ENCODE results near the gene FOXR1. TPM values are rescaled to one million over a fixed set of nuclear protein-coding genes. Genes with fewer than 3 reads are reported as not detected.

FOXR1 gene, protein sequence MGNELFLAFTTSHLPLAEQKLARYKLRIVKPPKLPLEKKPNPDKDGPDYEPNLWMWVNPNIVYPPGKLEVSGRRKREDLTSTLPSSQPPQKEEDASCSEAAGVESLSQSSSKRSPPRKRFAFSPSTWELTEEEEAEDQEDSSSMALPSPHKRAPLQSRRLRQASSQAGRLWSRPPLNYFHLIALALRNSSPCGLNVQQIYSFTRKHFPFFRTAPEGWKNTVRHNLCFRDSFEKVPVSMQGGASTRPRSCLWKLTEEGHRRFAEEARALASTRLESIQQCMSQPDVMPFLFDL
- total RNA-seq: not detected

DNA sequence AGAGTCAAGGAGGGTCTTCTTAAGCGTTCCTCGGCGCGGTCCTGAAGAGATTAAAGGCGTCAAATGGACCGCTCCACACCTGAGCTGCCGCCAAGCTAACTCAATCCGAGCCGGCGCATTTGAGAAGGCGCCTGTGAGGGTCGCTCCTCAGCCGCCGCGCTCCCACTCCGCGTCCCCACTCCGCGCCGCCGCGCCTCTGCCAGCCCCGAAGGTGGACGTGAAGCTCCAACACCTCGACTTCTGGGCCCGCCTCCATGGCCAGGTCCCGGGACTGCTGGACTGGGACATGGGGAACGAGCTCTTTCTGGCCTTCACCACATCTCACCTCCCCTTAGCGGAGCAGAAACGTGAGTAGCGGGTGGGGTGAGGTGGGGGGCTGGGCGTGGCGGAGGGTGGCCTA, at the start of gene FOXR1:
TSS of gene FOXR1 (plus strand) at position 116 of the 400 bp plus-strand sequence. CDS start at position 287, 171 bp downstream.
- no peaks in the 10 kb centered on the region for H3K4me1 ChIP-seq
- H3K36me3 ChIP-seq: no peaks in the 10 kb centered on the region
- no peak within 1 kb of the TSS for H3K9ac ChIP-seq (ENCODE audit: low read depth in 2 of 2, low read length in 2 of 2)
- intact Hi-C loops (cut with DNase I): no loop called here
- TF ChIP-seq, protein P1, sequence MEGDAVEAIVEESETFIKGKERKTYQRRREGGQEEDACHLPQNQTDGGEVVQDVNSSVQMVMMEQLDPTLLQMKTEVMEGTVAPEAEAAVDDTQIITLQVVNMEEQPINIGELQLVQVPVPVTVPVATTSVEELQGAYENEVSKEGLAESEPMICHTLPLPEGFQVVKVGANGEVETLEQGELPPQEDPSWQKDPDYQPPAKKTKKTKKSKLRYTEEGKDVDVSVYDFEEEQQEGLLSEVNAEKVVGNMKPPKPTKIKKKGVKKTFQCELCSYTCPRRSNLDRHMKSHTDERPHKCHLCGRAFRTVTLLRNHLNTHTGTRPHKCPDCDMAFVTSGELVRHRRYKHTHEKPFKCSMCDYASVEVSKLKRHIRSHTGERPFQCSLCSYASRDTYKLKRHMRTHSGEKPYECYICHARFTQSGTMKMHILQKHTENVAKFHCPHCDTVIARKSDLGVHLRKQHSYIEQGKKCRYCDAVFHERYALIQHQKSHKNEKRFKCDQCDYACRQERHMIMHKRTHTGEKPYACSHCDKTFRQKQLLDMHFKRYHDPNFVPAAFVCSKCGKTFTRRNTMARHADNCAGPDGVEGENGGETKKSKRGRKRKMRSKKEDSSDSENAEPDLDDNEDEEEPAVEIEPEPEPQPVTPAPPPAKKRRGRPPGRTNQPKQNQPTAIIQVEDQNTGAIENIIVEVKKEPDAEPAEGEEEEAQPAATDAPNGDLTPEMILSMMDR (IDR thresholded peaks at IDR 0.05): no peak
- no peaks in the 10 kb centered on the region for H3K9me3 ChIP-seq
- H3K4me3 ChIP-seq: no peak within 1 kb of the TSS
- no peak for DNase-seq
- H3K27ac ChIP-seq: no peak within 1 kb of the TSS
- no peaks in the 10 kb centered on the region for H3K27me3 ChIP-seq

- H3K9me3 ChIP-seq: no peaks in the 10 kb centered on the region
- intact Hi-C loops (cut with DNase I): no loop called here
- no peaks in the 10 kb centered on the region for H3K36me3 ChIP-seq
- H3K9ac ChIP-seq (ENCODE audit: low read depth in 2 of 2, low read length in 2 of 2): peak overlapping the region; percentile 95 to 97
- TF ChIP-seq, protein P1 (IDR thresholded peaks at IDR 0.05): no peak
- peak overlapping the region; percentile 88 for H3K4me3 ChIP-seq
- H3K27ac ChIP-seq: peak overlapping the region; percentile 100
- peak; percentile 87 for DNase-seq
- peaks cover 56% of the 10 kb centered on the region for H3K4me1 ChIP-seq
- H3K27me3 ChIP-seq: no peaks in the 10 kb centered on the region
Observed at GRCh38 chr11:118921929-118922744, 49.4 kb upstream of the FOXR1 start.

- no peak for DNase-seq
- TF ChIP-seq, protein P1 (IDR thresholded peaks at IDR 0.05): no peak
- Histone ChIP-seq H3K9me3 (no peaks in the 10 kb centered on the region), H3K4me1 (peaks cover 51% of the 10 kb centered on the region), H3K9ac (ENCODE audit: low read depth in 2 of 2, low read length in 2 of 2) (peak overlapping the region; percentile 95 to 97), H3K27me3 (no peaks in the 10 kb centered on the region), H3K27ac (peak overlapping the region; percentile 100), H3K36me3 (no peaks in the 10 kb centered on the region), H3K4me3 (peak overlapping the region; percentile 88)
- intact Hi-C loops (cut with DNase I): no loop called here
Observed at GRCh38 chr11:118922745-118923627, 48.6 kb upstream of the FOXR1 start.

DNA sequence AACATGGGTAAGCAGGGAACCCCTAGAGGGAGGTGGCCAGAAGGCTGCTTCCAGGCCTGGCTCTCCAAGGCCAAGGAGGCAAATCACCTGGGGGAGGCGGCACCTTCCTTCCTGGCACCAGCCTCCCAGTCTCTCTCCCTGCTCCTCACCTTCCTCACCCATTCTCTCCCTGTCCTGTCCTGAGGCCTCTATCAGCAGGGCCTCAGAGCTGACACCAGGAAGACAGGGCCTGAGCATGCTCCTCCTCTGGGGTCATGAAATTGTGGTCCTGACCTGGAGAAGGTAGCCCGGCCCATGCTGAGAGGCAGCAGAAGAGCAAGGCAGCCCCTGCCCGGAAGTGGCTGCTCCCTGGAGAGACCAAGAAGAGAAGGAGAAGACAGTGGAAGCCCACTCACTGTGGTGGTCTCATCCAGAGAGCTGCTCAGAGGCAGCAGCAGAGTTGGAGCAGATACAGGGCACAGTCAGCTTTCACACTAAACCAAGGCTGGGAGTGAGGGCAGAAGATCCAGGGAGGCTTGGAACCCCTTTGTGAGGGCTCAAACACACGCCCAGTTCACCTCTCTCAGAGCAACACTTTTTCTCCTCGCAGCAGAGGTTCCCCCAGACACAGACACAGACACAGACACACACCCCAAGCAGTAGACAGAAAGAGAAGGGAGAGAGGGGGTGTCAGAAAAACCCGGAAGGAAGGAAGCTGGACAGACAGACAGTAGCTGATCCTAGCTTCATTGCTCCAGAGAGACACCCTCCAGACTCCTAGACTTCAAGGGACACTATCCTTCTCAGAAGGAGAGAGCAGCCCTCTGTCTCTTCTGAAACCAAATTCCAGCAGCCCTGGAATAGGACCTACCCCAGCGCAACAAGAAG, 47.6 kb upstream of the FOXR1 start:
- Histone ChIP-seq H3K36me3 (no peaks in the 10 kb centered on the region), H3K9me3 (no peaks in the 10 kb centered on the region), H3K4me1 (peaks cover 50% of the 10 kb centered on the region), H3K9ac (ENCODE audit: low read depth in 2 of 2, low read length in 2 of 2) (peak overlapping the region; percentile 95 to 97), H3K4me3 (peak overlapping the region; percentile 88), H3K27ac (peak overlapping the region; percentile 100), H3K27me3 (no peaks in the 10 kb centered on the region)
- DNase-seq: peak; percentile 61
- TF ChIP-seq, protein P1 (IDR thresholded peaks at IDR 0.05): no peak
- intact Hi-C loops (cut with DNase I): no loop called here

Data from colonic mucosa (tissue), 4 donors.